Measurements from ENCODE around the gene FBLN2.

FBLN2 gene

GRCh38 chr3:13653631-13654279, 104.8 kb downstream of the FBLN2 start:
- no peak for DNase-seq (ENCODE audit: low read depth)
- H3K4me3 ChIP-seq (ENCODE audit: control insufficient read depth, low read depth, low read length): no peak overlapping the region
- no peak for TF ChIP-seq CTCF (IDR thresholded peaks at IDR 0.05; ENCODE audit: control insufficient read depth, insufficient read depth, low read depth, low read length, missing control alignments)

- H3K4me3 ChIP-seq (ENCODE audit: control insufficient read depth, low read depth, low read length): no peak overlapping the region
- no peak for DNase-seq (ENCODE audit: low read depth)
- TF ChIP-seq CTCF (IDR thresholded peaks at IDR 0.05; ENCODE audit: control insufficient read depth, insufficient read depth, low read depth, low read length, missing control alignments): no peak
Observed at GRCh38 chr3:13654330-13655060, 105.6 kb downstream of the FBLN2 start.

- no peak for DNase-seq (ENCODE audit: low read depth)
Observed at GRCh38 chr3:13655061-13655913, 106.4 kb downstream of the FBLN2 start.

GRCh38 chr3:13656584-13657301, 107.8 kb downstream of the FBLN2 start:
- no peak for TF ChIP-seq CTCF (IDR thresholded peaks at IDR 0.05; ENCODE audit: control insufficient read depth, insufficient read depth, low read depth, low read length, missing control alignments)
- DNase-seq (ENCODE audit: low read depth): no peak
- H3K4me3 ChIP-seq (ENCODE audit: control insufficient read depth, low read depth, low read length): no peak overlapping the region

More at GRCh38 chr3:13655061-13655913, 106.4 kb downstream of the FBLN2 start:
- peak; percentile 17 for TF ChIP-seq CTCF (IDR thresholded peaks at IDR 0.05; ENCODE audit: control insufficient read depth, insufficient read depth, low read depth, low read length, missing control alignments)
- H3K4me3 ChIP-seq (ENCODE audit: control insufficient read depth, low read depth, low read length): no peak overlapping the region

- DNase-seq (ENCODE audit: low read depth): no peak
- no peak overlapping the region for H3K4me3 ChIP-seq (ENCODE audit: control insufficient read depth, low read depth, low read length)
- TF ChIP-seq CTCF (IDR thresholded peaks at IDR 0.05; ENCODE audit: control insufficient read depth, insufficient read depth, low read depth, low read length, missing control alignments): peak; percentile 98
Observed at GRCh38 chr3:13657660-13658435, 108.9 kb downstream of the FBLN2 start.

All from AG09309 (cell line).